Measurements from ENCODE around the gene ZFYVE16.

ZFYVE16 gene

DNA sequence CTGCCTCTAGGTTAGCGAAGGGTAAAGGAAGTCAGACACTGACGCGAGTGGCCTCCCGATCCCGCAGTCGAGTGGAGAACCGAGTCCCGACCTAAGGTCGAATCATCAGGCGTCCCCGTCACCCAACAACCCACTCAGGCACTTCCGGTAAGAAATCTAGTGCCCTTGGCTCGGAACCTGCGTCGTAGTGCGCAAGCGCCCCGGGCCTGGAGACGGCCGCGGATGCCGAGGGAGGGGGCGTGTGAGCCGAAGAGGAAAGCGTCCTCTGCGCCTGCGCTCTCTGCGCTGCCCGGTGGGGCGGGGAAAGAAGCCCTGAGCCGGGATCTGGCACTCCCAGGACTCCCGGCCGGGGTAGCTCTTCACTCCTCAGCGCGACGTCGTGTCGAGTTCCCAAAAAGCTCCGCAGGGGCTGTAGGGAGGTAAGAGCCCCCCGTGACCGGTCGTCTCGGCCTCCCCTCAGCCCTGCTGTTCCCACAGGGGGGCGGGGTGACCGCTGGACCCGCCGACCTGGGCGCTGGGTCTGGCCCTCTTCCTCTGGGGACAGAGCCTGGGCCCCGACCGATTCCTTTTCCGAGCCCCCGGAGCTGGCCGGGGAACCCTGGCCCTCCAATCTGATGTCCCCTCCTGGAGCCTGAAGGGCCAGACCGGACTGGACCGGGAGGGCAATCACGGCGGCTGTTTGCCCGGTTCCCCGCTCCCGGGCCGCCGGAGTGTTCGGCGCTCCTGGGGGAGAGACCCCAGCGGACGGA is at the start of gene ZFYVE16 (continued):
- TF ChIP-seq ZNF121 (tag by site-specific recombination; IDR thresholded peaks at IDR 0.05) (peak; percentile 19; the same call in 1 of the 2 replicates), ZNF112 (tag by site-specific recombination; IDR thresholded peaks at IDR 0.05) (no peak), ZNF677 (tag by site-specific recombination; IDR thresholded peaks at IDR 0.05) (no peak), ZNF654 (tag by site-specific recombination; IDR thresholded peaks at IDR 0.05; ENCODE audit: low read depth) (no peak), EGR2 (tag by site-specific recombination; IDR thresholded peaks at IDR 0.05; ENCODE audit: low read depth) (peak; percentile 41), ZNF426 (tag by site-specific recombination; IDR thresholded peaks at IDR 0.05) (no peak), ZNF610 (tag by site-specific recombination; IDR thresholded peaks at IDR 0.05; ENCODE audit: borderline replicate concordance) (no peak), ZNF785 (tag by site-specific recombination; IDR thresholded peaks at IDR 0.05) (peak; percentile 97), ZNF19 (tag by site-specific recombination; IDR thresholded peaks at IDR 0.05; ENCODE audit: low read depth) (no peak), ZNF174 (tag by site-specific recombination; IDR thresholded peaks at IDR 0.05) (no peak), ZFP41 (tag by site-specific recombination; IDR thresholded peaks at IDR 0.05; ENCODE audit: borderline replicate concordance) (no peak), BCL11B (tag by site-specific recombination; IDR thresholded peaks at IDR 0.05; ENCODE audit: low read depth) (peak; percentile 57; the same call in 1 of the 2 replicates), ZNF175 (tag by site-specific recombination; IDR thresholded peaks at IDR 0.05) (no peak), KLF10 (tag by site-specific recombination; IDR thresholded peaks at IDR 0.05) (no peak), ZSCAN30 (tag by site-specific recombination; IDR thresholded peaks at IDR 0.05) (peak; percentile 82), ZNF311 (tag by site-specific recombination; IDR thresholded peaks at IDR 0.05; ENCODE audit: borderline replicate concordance) (no peak), SP3 (tag by site-specific recombination; IDR thresholded peaks at IDR 0.05) (peak; percentile 15; the same call in 1 of the 2 replicates), GFI1B (tag by site-specific recombination; IDR thresholded peaks at IDR 0.05) (0 out of 2 replicates have a peak, but pooled peaks have one; percentile 9), ZNF10 (tag by site-specific recombination; IDR thresholded peaks at IDR 0.05) (peak; percentile 91), ZNF138 (tag by site-specific recombination; IDR thresholded peaks at IDR 0.05; ENCODE audit: borderline replicate concordance) (no peak), ZNF510 (tag by site-specific recombination; IDR thresholded peaks at IDR 0.05; ENCODE audit: insufficient replicate concordance) (no peak), REPIN1 (tag by site-specific recombination; IDR thresholded peaks at IDR 0.05; ENCODE audit: low read depth) (no peak), HIC1 (tag by site-specific recombination; IDR thresholded peaks at IDR 0.05) (no peak), ZNF302 (tag by site-specific recombination; IDR thresholded peaks at IDR 0.05; ENCODE audit: low read depth) (no peak), ZBTB7A (tag by site-specific recombination; IDR thresholded peaks at IDR 0.05; ENCODE audit: low read depth) (no peak), KLF1 (tag by site-specific recombination; IDR thresholded peaks at IDR 0.05) (no peak; the same call in 1 of the 2 replicates), ZBTB48 (tag by site-specific recombination; IDR thresholded peaks at IDR 0.05) (peak; percentile 77), ZNF600 (tag by site-specific recombination; IDR thresholded peaks at IDR 0.05) (peak; percentile 86), ZNF639 (tag by site-specific recombination; IDR thresholded peaks at IDR 0.05) (peak; percentile 18; the same call in 1 of the 2 replicates), ZFP69B (tag by site-specific recombination; IDR thresholded peaks at IDR 0.05) (peak; percentile 35; the same call in 1 of the 2 replicates), ZBTB6 (tag by site-specific recombination; IDR thresholded peaks at IDR 0.05) (0 out of 2 replicates have a peak, but pooled peaks have one; percentile 3), ZNF157 (tag by site-specific recombination; IDR thresholded peaks at IDR 0.05) (no peak)
- TF ChIP-seq, protein P1, sequence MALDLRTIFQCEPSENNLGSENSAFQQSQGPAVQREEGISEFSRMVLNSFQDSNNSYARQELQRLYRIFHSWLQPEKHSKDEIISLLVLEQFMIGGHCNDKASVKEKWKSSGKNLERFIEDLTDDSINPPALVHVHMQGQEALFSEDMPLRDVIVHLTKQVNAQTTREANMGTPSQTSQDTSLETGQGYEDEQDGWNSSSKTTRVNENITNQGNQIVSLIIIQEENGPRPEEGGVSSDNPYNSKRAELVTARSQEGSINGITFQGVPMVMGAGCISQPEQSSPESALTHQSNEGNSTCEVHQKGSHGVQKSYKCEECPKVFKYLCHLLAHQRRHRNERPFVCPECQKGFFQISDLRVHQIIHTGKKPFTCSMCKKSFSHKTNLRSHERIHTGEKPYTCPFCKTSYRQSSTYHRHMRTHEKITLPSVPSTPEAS (tag by site-specific recombination; IDR thresholded peaks at IDR 0.05) = peak; percentile 29; the same call in 1 of the 2 replicates
- TF ChIP-seq, protein P2, sequence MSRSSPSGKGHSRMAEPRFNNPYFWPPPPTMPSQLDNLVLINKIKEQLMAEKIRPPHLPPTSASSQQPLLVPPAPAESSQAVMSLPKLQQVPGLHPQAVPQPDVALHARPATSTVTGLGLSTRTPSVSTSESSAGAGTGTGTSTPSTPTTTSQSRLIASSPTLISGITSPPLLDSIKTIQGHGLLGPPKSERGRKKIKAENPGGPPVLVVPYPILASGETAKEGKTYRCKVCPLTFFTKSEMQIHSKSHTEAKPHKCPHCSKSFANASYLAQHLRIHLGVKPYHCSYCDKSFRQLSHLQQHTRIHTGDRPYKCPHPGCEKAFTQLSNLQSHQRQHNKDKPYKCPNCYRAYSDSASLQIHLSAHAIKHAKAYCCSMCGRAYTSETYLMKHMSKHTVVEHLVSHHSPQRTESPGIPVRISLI (tag by site-specific recombination; IDR thresholded peaks at IDR 0.05) = no peak

Data from HEK293 (cell line).